HEK293 (cell line): Measurements from ENCODE around the gene NLGN4Y.

ENCODE experiments used
- CTCF ChIA-PET: fragments of 350-600 bp; formaldehyde crosslinking; extraction: SDS; loops from one replicate; lab custom pipeline; 2021; ENCODE audit warnings: antibody characterized with exemption; lab: Yijun Ruan, JAX
- POLR2A ChIA-PET: fragments of 300-600 bp; formaldehyde crosslinking; extraction: SDS; loops from one replicate; lab custom pipeline; 2020; ENCODE audit warnings: antibody characterized with exemption, inconsistent platforms; lab: Yijun Ruan, JAX
- H3K27ac ChIP-seq: fragments of 200-500 bp; sonication (Bioruptor generic); 2 replicates; pipeline ENCODE4 v1.5.1; 2014; ENCODE audit warnings: low read depth, low read length, control low read depth, inconsistent platforms; ENCODE audit errors: extremely low read depth
- H3K36me3 ChIP-seq, 2 experiments: fragments of 200-500 bp in 1 of 2; sonication (Bioruptor generic) in 1 of 2; 1 replicate in 1 of 2; 2 replicates in 1 of 2; pipeline ENCODE4 v1.5.1; 2014 to 2017; ENCODE audit warnings: inconsistent platforms in 2 of 2, low read length in 2 of 2; ENCODE audit not compliant: control insufficient read depth in 2 of 2, insufficient read depth in 1 of 2
- H3K4me1 ChIP-seq: fragments of 200-500 bp; sonication (Bioruptor generic); 2 replicates; pipeline ENCODE4 v1.5.1; 2014; ENCODE audit warnings: mild to moderate bottlenecking, low read length, inconsistent platforms; ENCODE audit not compliant: control insufficient read depth, insufficient read depth
- H3K4me3 ChIP-seq: 2 replicates; pipeline ENCODE4 v1.5.1; 2011; ENCODE audit warnings: low read depth, mild to moderate bottlenecking, control low read depth, low read length, moderate library complexity
- H3K9me3 ChIP-seq: fragments of 200-500 bp; sonication (Bioruptor generic); 2 replicates; pipeline ENCODE4 v1.5.1; 2014; ENCODE audit warnings: low read depth, low read length, inconsistent platforms; ENCODE audit not compliant: control insufficient read depth, insufficient read depth
- EGR2 ChIP-seq: fragments of 450-650 bp; formaldehyde crosslinking; IDR thresholded peaks from 2 replicates; pipeline ENCODE4 v1.5.1; 2016; ENCODE audit warnings: low read depth, missing biosample characterization, missing genetic modification characterization
- FEZF1 ChIP-seq: fragments of 450-650 bp; formaldehyde crosslinking; IDR thresholded peaks from 2 replicates; pipeline ENCODE4 v1.5.1; 2016; ENCODE audit warnings: missing biosample characterization, missing genetic modification characterization
- GLI2 ChIP-seq: fragments of 450-650 bp; formaldehyde crosslinking; IDR thresholded peaks from 2 replicates; pipeline ENCODE4; 2017; ENCODE audit warnings: missing biosample characterization, missing genetic modification characterization, low read depth, borderline replicate concordance
- KLF16 ChIP-seq: fragments of 450-650 bp; formaldehyde crosslinking; IDR thresholded peaks from 2 replicates; pipeline ENCODE4 v1.5.1; 2017; ENCODE audit warnings: missing biosample characterization, missing genetic modification characterization
- RBAK ChIP-seq: fragments of 450-650 bp; formaldehyde crosslinking; IDR thresholded peaks from 2 replicates; pipeline ENCODE4 v1.5.1; 2016; ENCODE audit warnings: missing biosample characterization, missing genetic modification characterization
- REPIN1 ChIP-seq: fragments of 450-650 bp; formaldehyde crosslinking; IDR thresholded peaks from 2 replicates; pipeline ENCODE4 v1.5.1; 2017; ENCODE audit warnings: missing biosample characterization, missing genetic modification characterization, low read depth
- SP3 ChIP-seq: fragments of 450-650 bp; formaldehyde crosslinking; IDR thresholded peaks from 2 replicates; pipeline ENCODE4 v1.5.1; 2016; ENCODE audit warnings: missing biosample characterization, missing genetic modification characterization
- SP7 ChIP-seq: fragments of 450-650 bp; formaldehyde crosslinking; IDR thresholded peaks from 2 replicates; pipeline ENCODE4 v1.5.1; 2016; ENCODE audit warnings: missing biosample characterization, missing genetic modification characterization
- TRIM28 ChIP-seq: IDR thresholded peaks from 2 replicates; pipeline ENCODE4 v1.6.1; 2011; ENCODE audit warnings: low read length, control low read depth, borderline replicate concordance
- ZBTB1 ChIP-seq: fragments of 450-650 bp; formaldehyde crosslinking; IDR thresholded peaks from 2 replicates; pipeline ENCODE4 v1.5.1; 2016; ENCODE audit warnings: missing biosample characterization, missing genetic modification characterization
- ZFP69B ChIP-seq: fragments of 450-650 bp; formaldehyde crosslinking; IDR thresholded peaks from 2 replicates; pipeline ENCODE4 v1.5.1; 2016; ENCODE audit warnings: missing biosample characterization, missing genetic modification characterization
- ZNF16 ChIP-seq: fragments of 450-650 bp; formaldehyde crosslinking; IDR thresholded peaks from 2 replicates; pipeline ENCODE4 v1.5.1; 2016; ENCODE audit warnings: low read depth, missing biosample characterization, missing genetic modification characterization
- ZNF324 ChIP-seq: fragments of 450-650 bp; formaldehyde crosslinking; IDR thresholded peaks from 2 replicates; pipeline ENCODE4 v1.5.1; 2016; ENCODE audit warnings: missing biosample characterization, missing genetic modification characterization
- ZNF394 ChIP-seq: fragments of 450-650 bp; formaldehyde crosslinking; IDR thresholded peaks from 2 replicates; pipeline ENCODE4 v1.5.1; 2016; ENCODE audit warnings: missing biosample characterization, missing genetic modification characterization, mild to moderate bottlenecking, moderate library complexity, borderline replicate concordance
- ZNF629 ChIP-seq: fragments of 450-650 bp; formaldehyde crosslinking; IDR thresholded peaks from 2 replicates; pipeline ENCODE4 v1.5.1; 2017; ENCODE audit warnings: missing biosample characterization, missing genetic modification characterization
- ZNF664 ChIP-seq: fragments of 450-650 bp; formaldehyde crosslinking; IDR thresholded peaks from 2 replicates; pipeline ENCODE4 v1.5.1; 2016; ENCODE audit warnings: missing biosample characterization, missing genetic modification characterization
- ZNF707 ChIP-seq: fragments of 450-650 bp; formaldehyde crosslinking; IDR thresholded peaks from 2 replicates; pipeline ENCODE4 v1.5.1; 2016; ENCODE audit warnings: missing biosample characterization, missing genetic modification characterization
- ZNF776 ChIP-seq: fragments of 450-650 bp; formaldehyde crosslinking; IDR thresholded peaks from 2 replicates; pipeline ENCODE4 v1.5.0; 2017; ENCODE audit warnings: missing biosample characterization, missing genetic modification characterization, borderline replicate concordance
- ZSCAN23 ChIP-seq: fragments of 450-650 bp; formaldehyde crosslinking; IDR thresholded peaks from 2 replicates; pipeline ENCODE4 v1.5.1; 2016; ENCODE audit warnings: missing biosample characterization, missing genetic modification characterization
- ZXDB ChIP-seq: fragments of 450-650 bp; formaldehyde crosslinking; IDR thresholded peaks from 2 replicates; pipeline ENCODE4 v1.5.1; 2016; ENCODE audit warnings: missing biosample characterization, missing genetic modification characterization
- TF ChIP-seq, protein P1 (sequence below): fragments of 450-650 bp; formaldehyde crosslinking; IDR thresholded peaks from 2 replicates; pipeline ENCODE4 v1.5.1; 2016; ENCODE audit warnings: missing biosample characterization, missing genetic modification characterization
- TF ChIP-seq, protein P2 (sequence below): fragments of 450-650 bp; formaldehyde crosslinking; IDR thresholded peaks from 2 replicates; pipeline ENCODE4 v1.5.1; 2016; ENCODE audit warnings: missing biosample characterization, missing genetic modification characterization
- TF ChIP-seq, protein P3 (sequence below): fragments of 450-650 bp; formaldehyde crosslinking; conservative IDR thresholded peaks from 2 replicates; pipeline ENCODE4 v1.5.1; 2016; ENCODE audit warnings: low read depth, missing biosample characterization, missing genetic modification characterization
- TF ChIP-seq, protein P4 (sequence below): fragments of 450-650 bp; IDR thresholded peaks from 2 replicates; pipeline ENCODE4 v1.5.1; 2018; ENCODE audit warnings: missing biosample characterization, missing genetic modification characterization

Gene NLGN4Y

DNA sequence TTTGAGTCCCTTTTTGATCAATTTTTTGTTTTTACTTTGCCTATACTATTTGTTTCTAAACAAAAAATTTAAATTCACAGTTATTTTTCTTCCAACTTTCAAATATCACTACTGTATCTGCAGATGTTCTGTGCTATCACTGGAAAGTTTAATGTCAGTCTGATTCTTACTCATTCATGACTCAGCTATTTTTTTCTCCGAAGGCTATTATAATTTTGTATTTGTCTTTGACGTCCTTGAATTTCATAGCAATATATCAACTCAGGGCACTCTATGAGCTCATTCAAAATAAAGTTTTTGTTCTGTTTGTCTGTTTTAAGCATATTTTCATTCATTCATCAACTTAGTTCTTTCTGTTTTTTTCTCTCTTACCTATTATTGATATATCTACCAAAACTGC lies 273.7 kb downstream of the NLGN4Y start:
- no peak for TF ChIP-seq SP3 (tag by site-specific recombination)
- TF ChIP-seq FEZF1 (tag by site-specific recombination): no peak
- TF ChIP-seq GLI2 (tag by site-specific recombination): no peak
- TF ChIP-seq KLF16 (tag by site-specific recombination): no peak
- TF ChIP-seq ZNF776: no peak
- TF ChIP-seq ZSCAN23 (tag by site-specific recombination): no peak
- TF ChIP-seq, protein P1, sequence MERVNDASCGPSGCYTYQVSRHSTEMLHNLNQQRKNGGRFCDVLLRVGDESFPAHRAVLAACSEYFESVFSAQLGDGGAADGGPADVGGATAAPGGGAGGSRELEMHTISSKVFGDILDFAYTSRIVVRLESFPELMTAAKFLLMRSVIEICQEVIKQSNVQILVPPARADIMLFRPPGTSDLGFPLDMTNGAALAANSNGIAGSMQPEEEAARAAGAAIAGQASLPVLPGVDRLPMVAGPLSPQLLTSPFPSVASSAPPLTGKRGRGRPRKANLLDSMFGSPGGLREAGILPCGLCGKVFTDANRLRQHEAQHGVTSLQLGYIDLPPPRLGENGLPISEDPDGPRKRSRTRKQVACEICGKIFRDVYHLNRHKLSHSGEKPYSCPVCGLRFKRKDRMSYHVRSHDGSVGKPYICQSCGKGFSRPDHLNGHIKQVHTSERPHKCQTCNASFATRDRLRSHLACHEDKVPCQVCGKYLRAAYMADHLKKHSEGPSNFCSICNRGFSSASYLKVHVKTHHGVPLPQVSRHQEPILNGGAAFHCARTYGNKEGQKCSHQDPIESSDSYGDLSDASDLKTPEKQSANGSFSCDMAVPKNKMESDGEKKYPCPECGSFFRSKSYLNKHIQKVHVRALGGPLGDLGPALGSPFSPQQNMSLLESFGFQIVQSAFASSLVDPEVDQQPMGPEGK: no peak
- no peak for TF ChIP-seq ZNF664 (tag by site-specific recombination)
- TF ChIP-seq, protein P2, sequence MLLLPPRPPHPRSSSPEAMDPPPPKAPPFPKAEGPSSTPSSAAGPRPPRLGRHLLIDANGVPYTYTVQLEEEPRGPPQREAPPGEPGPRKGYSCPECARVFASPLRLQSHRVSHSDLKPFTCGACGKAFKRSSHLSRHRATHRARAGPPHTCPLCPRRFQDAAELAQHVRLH (tag by site-specific recombination): no peak
- TF ChIP-seq, protein P3, sequence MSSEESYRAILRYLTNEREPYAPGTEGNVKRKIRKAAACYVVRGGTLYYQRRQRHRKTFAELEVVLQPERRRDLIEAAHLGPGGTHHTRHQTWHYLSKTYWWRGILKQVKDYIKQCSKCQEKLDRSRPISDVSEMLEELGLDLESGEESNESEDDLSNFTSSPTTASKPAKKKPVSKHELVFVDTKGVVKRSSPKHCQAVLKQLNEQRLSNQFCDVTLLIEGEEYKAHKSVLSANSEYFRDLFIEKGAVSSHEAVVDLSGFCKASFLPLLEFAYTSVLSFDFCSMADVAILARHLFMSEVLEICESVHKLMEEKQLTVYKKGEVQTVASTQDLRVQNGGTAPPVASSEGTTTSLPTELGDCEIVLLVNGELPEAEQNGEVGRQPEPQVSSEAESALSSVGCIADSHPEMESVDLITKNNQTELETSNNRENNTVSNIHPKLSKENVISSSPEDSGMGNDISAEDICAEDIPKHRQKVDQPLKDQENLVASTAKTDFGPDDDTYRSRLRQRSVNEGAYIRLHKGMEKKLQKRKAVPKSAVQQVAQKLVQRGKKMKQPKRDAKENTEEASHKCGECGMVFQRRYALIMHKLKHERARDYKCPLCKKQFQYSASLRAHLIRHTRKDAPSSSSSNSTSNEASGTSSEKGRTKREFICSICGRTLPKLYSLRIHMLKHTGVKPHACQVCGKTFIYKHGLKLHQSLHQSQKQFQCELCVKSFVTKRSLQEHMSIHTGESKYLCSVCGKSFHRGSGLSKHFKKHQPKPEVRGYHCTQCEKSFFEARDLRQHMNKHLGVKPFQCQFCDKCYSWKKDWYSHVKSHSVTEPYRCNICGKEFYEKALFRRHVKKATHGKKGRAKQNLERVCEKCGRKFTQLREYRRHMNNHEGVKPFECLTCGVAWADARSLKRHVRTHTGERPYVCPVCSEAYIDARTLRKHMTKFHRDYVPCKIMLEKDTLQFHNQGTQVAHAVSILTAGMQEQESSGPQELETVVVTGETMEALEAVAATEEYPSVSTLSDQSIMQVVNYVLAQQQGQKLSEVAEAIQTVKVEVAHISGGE (tag by site-specific recombination): no peak
- no peak for TF ChIP-seq ZBTB1 (tag by site-specific recombination)
- TF ChIP-seq ZNF629 (tag by site-specific recombination): no peak
- TF ChIP-seq TRIM28: no peak
- TF ChIP-seq, protein P4, sequence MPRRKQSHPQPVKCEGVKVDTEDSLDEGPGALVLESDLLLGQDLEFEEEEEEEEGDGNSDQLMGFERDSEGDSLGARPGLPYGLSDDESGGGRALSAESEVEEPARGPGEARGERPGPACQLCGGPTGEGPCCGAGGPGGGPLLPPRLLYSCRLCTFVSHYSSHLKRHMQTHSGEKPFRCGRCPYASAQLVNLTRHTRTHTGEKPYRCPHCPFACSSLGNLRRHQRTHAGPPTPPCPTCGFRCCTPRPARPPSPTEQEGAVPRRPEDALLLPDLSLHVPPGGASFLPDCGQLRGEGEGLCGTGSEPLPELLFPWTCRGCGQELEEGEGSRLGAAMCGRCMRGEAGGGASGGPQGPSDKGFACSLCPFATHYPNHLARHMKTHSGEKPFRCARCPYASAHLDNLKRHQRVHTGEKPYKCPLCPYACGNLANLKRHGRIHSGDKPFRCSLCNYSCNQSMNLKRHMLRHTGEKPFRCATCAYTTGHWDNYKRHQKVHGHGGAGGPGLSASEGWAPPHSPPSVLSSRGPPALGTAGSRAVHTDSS (tag by site-specific recombination): no peak
- TF ChIP-seq ZXDB (tag by site-specific recombination): no peak
- TF ChIP-seq EGR2 (tag by site-specific recombination): no peak
- TF ChIP-seq ZNF16 (tag by site-specific recombination): no peak
- TF ChIP-seq, all 188 proteins: peak for 0
- no peak overlapping the region for H3K4me3 ChIP-seq
- H3K36me3 ChIP-seq: no peaks in the 10 kb centered on the region
- CTCF ChIA-PET: no interaction called here
- no peak overlapping the region for H3K27ac ChIP-seq
- H3K4me1 ChIP-seq: no peaks in the 10 kb centered on the region
- POLR2A ChIA-PET: no interaction called here
- no peaks in the 10 kb centered on the region for H3K9me3 ChIP-seq

DNA sequence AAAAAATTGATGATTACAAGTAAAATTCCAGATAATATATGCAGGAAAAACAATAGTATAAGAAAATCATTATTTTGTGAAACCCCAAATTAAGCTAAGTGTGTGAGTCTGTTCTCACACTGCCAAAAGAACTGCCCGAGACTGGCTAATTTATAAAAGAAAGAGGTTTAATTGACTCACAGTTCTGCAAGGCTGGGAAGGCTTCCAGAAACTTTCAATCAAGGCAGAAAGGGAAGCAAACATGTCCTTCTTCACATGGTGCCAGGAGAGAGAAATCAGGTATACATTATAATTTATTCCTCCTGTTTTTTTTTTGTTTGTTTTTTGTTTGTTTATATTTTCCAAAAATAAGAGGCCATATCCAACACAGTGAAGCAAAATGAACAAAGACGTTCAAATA lies 276.8 kb downstream of the NLGN4Y start:
- no peaks in the 10 kb centered on the region for H3K4me1 ChIP-seq
- POLR2A ChIA-PET: no interaction called here
- H3K36me3 ChIP-seq: no peaks in the 10 kb centered on the region
- TF ChIP-seq ZNF707: no peak
- TF ChIP-seq SP7 (tag by site-specific recombination): no peak
- no peak for TF ChIP-seq ZSCAN23 (tag by site-specific recombination)
- no peak for TF ChIP-seq ZNF394 (tag by site-specific recombination)
- TF ChIP-seq ZFP69B (tag by site-specific recombination): no peak
- TF ChIP-seq REPIN1 (tag by site-specific recombination): no peak
- TF ChIP-seq RBAK (tag by site-specific recombination): no peak
- no peak for TF ChIP-seq ZNF324 (tag by site-specific recombination)
- TF ChIP-seq, all 188 proteins: peak for 0
- Histone ChIP-seq H3K9me3 (no peaks in the 10 kb centered on the region), H3K4me3 (no peak overlapping the region), H3K27ac (no peak overlapping the region)
- CTCF ChIA-PET: no interaction called here
